CD1c-positive myeloid dendritic cell (primary cell): ENCODE data around the gene ZNF670.
"Not testable (repeated sequence)": the region's sequence is repeated elsewhere in the genome, so short reads cannot be mapped to it uniquely, and the experiment has no call there.

ENCODE experiments used
- DNase-seq: peaks from one replicate; pipeline ENCODE4 v3.0.0-alpha.2; 2016; ENCODE audit errors: extremely low spot score

Gene ZNF670

GRCh38 chr1:247043406-247043805 is 35.2 kb downstream of the ZNF670 start:
- DNase-seq, result no peak

DNA sequence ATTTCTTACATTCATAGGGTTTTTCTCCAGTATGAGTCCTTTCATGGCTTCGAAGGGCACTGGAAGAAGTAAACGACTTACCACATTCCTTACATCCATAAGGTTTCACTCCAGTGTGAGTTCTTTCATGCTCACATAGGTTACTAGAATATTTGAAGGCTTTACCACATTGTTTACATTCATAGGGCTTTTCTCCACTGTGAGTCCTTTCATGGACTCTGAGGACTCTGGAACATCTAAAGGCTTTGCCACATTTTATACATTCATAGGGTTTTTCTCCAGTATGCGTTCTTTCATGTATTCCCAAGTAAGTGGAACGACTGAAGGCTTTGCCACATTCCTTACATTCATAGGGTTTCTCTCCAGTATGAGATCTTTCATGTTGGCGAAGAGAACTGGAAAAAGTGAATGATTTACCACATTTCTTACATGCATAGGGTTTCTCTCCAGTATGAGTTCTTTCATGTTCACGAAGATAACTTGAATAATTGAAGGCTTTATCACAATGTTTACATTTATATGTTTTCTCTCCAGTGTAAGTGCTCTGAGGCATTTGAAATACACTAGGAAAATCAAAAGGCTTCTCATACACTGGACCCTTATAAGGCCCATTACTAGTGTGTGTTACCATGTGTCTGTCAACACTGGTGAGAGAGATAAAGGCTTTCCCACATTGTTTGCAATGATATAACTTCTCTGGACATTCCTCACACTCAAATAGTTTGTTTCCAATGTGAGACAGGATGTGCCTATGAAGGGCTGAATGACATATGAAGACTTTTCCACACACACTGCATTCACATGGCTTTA is 40.9 kb downstream of the ZNF670 start:
- DNase-seq, result no peak

DNA sequence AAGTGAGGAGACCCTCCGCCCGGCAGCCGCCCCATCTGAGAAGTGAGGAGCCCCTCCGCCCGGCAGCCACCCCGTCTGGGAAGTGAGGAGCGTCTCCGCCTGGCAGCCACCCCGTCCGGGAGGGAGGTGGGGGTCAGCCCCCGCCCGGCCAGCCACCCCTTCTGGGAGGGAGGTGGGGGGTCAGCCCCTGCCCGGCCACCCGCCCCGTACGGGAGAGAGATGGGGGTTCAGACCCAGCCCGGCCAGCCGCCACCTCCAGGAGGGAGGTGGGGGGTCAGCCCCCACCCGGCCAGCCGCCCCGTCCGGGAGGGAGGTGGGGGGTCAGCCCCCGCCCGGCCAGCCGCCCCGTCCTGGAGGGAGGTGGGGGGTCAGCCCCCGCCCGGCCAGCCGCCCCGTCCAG is 46.3 kb downstream of the ZNF670 start:
- DNase-seq, result not testable (repeated sequence)
